ENCODE data around the gene TMEM116.
"Not testable (repeated sequence)": the region's sequence is repeated elsewhere in the genome, so short reads cannot be mapped to it uniquely, and the experiment has no call there.

Gene TMEM116

DNA sequence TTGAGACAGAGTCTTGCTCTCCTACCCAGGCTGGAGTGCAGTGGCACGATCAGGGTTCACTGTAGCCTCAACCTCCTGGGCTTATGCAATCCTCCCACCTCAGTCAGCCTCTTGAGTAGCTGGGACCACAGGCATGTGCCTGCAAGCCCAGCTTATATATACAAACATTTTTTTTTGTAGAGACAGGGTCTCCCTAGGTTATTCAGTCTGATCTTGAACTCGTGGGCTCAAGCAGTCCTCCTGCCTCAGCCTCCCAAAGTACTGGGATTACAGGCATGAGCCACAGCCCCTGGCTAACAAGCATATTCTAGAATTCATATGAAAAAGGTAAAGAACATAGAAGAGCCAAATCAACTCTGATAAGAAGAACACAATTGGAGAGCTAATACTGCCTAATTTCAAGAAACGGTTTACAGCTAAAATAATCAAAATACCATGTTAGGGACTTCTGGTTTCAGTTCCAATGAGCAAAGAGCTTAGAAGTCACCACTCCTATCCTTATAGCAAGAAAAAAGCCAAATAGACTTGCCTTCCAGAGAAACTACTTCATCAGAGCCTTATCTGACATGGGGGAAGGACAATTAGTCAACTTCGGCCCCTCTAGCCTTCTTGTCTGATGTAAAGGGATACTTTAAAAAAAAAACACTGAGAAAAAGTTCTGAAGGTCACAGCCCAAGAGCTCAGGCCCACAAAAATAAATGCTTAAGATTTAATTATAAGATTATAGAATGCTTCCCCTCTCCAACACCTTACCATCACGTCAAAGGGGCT lies 37.6 kb downstream of the TMEM116 start:
- DNase-seq: no peak

DNA sequence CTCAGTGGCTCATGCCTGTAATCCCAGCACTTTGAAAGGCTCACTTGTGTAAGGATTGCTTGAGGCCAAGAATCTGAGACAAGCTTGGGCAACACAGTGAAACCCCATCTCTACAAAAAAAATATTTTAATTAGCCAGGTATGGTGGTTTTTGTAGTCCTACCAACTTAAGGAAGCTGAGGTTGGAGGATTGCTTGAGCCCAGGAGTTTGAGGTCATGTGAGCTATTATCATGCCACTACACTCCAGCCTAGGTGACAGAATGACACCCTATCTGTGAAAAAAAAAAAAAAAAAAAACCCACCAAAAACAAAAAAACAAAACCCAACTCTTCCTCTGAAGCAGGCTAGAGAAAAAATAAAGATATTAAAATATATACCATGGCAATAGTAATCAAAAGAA lies 41.2 kb downstream of the TMEM116 start:
- no peak for DNase-seq

DNA sequence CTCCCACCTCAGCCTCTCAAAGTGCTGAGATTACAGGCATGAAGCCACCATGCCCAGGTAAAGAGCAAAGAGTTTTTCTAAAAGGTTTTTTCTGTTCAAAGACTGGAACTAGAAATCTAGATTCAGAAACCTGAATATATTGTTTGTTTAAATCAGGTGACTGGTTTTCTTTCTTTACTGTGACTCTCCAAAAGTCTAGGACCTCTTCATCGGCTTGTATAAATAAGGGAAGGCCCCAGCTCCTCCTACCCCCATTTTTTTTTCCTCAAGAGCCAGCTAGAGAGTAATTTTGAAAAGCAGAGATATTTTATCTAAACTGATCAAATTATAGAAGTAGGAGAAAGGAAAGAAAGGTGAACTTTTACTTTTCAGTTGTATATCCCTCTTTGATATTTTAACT lies 48.0 kb downstream of the TMEM116 start:
- DNase-seq: no peak

DNA sequence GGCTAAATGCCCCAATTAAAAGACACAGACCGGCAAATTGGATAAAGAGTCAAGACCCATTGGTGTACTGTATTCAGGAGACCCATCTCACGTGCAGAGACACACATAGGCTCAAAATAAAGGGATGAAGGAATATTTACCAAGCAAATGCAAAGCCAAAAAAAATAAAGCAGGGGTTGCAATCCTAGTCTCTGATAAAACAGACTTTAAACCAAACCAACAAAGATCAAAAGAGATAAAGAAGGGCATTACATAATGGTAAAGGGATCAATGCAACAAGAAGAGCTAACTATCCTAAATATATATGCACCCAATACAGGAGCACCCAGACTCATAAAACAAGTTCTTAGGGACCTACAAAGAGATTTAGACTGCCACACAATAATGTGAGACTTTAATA lies 53.4 kb downstream of the TMEM116 start:
- not testable (repeated sequence) for DNase-seq

DNA sequence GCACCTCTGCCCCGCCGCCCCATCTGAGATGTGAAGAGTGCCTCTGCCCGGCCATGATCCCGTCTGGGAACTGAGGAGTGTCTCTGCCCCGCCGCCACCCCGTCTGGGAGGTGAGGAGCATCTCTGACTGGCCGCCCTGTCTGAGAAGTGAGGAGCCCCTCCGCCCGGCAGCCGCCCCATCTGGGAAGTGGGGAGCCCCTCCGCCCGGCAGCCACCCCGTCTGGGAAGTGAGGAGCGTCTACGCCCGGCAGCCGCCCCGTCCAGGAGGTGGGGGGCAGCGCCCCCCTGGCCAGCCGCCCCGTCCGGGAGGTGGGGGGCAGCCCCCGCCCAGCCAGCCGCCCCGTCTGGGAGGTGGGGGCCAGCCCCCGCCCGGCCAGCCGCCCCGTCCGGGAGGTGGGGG lies 55.7 kb downstream of the TMEM116 start:
- not testable (repeated sequence) for DNase-seq

DNA sequence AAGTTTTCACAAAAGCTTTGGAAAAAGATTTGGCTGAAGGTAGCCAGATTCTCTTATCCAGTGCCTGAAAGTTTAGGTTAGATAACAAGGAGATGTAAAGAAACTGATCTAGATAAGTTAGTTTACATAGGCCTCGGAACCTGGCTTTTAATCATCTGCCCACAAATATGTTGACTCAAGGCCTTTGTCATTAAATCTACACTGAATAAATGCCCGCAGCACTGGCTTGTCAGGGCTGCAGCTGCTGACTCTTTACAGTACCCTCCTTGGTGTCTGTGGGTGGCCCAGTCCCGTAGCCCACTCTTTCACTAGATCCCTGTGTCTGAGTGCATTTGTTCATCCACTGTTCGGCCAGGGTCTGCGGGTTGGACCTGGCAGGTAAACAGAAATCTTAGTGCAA lies 58.0 kb downstream of the TMEM116 start:
- no peak for DNase-seq

DNA sequence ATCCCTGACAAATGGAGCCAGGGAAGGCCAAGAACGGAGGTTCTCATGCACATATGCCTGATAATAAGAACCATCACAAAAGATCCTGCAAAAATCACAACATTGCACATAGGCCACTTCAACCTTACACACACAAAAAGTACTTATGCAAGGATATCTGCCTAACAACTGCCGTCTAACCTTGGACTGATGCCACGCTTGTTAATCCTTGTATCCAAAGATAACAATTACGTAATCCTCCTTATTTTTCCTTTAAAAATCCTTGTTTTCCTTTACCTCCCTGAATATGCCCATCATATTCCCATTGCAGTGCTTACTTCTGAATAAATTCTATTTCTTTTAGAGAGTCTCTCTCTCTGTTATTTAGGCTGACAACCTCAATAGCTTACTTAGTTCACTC lies 59.5 kb downstream of the TMEM116 start:
- no peak for DNase-seq

DNA sequence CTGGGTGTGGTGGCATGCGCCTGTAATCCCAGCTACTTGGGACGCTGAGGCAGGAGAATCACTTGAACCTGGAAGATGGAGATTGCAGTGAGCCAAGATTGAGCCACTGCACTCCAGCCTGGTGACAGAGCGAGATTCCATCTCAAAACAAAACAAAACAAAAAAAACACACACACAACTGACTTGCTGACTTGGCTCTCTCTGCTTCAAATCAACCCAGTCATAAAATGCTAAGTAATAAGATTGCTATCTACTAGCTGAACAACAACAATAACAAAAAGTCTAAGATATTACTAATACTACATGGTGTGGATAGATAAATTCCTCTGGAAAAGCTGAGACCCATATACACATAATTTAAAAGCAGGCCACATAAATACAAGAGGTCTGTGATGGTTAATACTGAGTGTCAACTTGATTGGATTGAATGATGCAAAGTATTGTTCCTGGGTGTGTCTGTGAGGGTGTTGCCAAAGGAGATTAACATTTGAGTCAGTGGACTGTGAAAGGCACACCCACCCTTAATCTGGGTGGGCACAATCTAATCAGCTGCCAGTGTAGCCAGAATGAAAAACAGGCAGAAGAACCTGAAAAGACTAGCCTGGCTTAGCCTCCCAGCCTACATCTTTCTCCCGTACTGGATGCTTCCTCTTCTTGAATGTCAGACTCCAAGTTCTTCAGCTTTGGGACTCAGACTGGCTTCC lies 60.7 kb downstream of the TMEM116 start:
- not testable (repeated sequence) for DNase-seq

DNA sequence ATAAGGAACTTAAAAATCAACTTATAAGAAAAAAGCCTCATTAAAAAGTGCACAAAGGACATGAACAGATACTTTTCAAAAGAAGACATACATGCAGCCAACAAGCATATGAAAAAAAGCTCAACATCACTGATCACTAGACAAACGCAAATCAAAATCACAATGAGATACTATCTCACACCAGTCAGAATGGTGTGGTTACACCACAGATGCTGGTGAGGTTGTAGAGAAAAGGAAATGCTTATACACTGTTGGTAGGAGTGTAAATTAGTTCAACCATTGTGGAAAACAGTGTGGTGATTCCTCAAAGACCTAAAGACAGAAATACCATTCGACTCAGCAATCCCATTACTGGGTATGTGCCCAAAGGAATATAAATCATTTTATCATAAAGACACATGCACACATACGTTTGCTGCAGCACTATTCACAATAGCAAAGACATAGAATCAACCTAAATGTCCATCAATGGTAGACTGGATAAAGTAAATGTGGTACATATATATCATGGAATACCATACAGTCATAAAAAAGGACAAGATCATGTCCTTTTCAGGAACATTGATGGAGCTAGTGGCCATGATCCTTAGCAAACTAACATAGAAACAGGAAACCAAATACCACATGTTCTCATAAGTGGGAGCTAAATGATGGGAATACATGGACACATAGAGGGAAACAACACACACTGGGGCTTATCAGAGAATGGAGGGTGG lies 61.8 kb downstream of the TMEM116 start:
- not testable (repeated sequence) for DNase-seq

DNA sequence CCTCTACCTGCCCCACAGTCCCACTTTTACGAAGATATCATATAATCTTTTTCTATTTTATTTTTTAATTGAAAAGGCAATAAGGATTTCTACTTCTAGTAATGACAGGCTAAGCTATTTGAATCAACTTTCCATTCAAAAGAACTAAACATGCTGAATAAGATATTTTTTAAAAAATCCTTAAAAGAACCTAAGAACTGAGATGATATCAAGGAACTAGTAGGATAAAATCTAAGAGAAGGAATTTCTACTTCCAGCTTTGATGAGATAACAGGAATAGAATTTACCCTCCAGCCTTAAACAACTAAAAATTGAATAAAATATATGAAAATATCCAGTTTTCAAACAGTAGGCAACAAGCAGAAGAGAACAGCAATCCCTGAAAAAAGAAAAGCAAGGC lies 69.0 kb downstream of the TMEM116 start:
- DNase-seq: no peak

DNA sequence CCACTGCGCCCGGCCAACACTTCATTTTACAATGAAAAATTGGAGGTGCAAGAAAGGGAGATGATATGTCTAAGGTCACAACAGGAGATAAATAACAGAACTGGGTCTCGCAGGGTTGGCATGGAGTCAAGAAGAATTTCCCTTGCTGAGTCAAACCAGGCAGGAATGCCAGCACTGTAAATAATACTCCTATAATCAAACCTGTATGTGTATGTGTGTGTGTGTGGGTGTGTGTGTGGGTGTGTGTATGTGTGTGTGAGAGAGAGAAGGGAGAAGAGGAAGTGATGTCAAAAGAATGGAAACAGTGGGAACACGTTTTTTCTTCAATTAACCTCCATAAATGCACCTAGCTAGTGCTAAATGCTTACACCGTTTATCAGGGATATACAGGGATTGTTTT lies 70.4 kb downstream of the TMEM116 start:
- DNase-seq: no peak

DNA sequence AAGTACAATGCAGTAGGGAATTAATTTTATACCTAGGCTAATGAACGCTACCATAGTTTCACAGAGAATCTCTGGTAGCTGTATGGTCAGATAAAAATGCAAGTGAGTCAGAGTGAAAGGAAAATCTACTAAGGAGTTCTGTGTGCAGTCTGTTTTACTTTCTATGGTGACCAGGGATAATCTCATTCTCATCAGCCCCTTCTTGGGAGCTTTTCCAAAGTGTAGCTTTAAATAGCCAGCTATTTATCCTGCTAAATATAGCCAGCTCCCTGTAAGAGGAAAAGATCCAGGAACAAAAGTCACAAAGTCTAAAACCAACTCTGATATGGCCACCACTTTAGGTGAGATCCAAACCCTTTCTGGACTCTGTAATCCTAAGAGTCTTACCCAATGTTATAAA lies 75.5 kb downstream of the TMEM116 start:
- DNase-seq: no peak

DNA sequence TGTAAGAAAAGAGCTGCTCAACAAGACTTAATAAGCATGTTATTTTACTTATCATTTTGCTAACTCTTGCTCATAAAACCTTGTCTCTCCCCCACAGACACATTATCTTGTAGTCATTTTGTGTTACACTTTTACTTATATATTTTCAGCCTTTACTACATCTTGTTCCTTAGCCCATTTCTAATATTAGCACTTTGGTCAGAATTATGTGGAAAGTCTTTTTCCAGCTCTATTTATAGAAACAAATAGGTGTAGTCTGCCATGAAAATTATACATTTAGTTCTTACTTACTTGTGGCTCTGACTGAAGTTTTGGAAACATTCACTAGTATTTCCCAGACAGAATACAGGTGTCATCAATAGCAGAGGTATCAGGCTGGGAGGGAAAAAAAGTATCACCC lies 76.1 kb downstream of the TMEM116 start:
- no peak for DNase-seq

DNA sequence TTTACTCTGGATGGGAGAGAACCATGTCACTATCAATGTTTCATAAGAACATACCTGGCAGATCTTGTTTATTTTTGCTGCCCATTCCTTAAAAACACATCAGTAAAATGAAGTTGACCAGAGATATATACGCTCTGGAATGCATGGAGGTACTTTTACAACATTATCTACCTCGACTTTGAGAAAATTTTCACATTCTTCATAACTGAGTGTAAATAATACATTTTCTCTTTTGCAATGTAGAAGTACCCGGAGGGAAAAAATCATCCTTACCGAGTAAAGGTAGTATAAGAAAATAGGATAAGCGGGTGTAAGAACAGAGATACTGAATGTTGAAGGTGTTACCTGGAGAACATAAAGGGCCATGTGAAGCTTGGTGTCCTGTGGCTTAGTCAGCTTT lies 80.7 kb downstream of the TMEM116 start:
- DNase-seq: no peak

DNA sequence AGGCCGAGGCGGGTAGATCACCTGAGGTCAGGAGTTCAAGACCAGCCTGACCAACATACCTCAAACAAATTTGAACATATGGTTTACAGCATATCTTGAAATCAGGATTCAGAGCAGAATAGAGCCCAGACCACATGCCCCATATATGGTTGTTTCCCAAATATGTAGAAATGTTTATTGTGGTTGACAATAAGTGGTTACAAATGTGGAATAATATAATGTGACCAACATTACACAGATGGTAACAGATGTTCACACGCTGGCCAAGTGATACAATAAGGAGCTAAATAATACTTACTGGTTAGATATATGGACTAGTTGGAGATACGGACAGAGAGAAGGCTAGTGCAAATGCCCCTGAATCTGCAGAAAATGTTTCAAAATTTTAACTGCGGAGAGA lies 85.6 kb downstream of the TMEM116 start:
- no peak for DNase-seq

DNA sequence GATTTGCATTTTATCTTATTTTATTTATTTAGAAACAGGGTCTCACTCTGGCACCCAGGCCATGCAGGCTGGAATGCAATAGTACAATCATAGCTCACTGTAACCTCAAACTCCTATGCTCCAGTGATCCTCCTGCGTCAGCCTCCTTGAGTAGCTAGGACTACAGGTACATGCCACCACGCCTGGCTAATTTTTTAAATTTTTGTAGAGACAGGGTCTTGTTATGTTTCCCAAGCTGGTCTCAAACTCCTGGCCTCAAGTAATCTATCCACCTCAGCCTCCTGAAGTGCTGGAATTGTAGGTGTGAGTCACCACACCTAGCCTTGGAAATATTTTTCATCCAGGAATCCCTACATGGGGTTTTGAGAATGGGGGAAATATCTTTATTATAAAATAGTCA lies 86.3 kb downstream of the TMEM116 start:
- no peak for DNase-seq

DNA sequence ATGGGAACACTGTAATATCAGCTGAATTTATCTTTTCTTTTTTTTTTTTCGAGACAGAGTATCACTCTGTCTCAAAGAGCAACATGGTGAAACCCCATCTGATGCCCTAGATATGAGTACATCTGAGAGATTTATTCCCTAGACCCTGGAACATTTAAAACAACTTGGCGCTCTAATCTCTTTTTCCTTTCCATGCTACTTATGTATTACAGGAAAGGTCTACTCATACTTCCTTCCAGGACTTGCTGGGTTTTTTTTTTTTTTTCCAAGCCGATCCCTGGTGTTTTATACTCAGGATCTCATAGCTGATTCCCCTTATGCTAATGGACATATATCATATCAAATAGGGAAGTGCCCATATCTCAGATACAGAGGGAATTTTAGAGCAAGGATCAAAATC lies 87.8 kb downstream of the TMEM116 start:
- DNase-seq: no peak

DNA sequence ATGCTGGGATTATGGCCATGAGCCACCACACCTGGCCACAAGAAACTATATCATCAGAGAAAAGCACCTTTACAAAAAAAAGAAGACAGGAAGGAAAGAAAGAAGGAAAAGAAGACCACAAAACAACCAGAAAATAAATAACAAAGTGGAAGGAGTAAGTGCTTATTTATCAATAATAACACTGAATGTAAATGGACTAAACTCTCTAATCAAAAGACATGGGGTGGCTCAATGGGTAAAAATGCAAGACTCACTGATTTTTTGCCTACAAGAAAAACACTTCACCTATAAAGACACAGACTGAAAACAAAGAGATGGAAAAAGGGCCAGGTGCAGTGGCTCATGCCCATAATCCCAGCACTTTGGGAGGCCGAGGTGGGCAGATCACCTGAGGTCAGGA lies 105.2 kb downstream of the TMEM116 start:
- DNase-seq: no peak

DNA sequence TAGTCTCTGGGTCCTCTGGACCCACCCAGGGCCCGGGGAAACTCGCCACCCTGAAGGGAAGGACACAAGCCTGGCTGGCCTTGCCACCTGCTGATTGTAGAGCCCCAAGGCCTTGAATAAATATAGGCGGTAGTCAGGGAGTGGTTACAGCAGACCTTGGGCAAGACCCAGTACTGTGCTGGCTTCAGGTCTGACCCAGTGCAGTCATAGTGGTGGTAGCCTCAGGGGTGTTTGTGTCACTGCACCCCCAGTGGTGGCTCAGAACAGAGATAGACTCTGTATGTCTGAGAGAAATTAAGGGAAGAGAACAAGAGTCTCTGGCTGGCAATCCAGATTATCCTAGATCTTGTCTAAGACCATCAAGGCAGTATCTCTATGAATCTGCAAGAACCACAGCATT lies 107.5 kb downstream of the TMEM116 start:
- DNase-seq: no peak

DNA sequence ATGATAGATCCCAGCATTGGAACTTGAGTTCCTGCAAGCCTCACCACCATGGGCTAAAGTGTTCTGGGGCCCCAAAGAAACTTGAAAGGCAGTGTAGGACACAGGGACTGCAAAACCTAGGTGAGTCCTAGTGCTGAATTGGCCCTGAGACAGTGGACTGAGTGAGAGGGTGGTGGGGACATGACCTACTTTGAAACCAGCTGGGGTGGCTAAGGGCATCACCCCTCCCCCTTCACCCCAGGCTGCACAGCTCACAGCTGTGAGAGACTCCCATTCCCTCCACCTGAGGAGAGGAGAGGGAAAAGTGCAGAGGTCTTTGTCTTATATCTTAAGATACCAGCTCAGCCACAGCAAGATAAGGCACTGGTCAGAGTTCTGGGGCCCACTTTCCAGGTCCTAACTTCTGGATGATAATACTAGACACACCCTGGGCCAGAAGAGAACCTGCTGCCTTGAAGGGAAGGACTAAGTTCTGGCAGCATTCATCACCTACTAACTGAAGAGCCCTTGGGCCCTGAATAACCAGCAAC lies 108.5 kb downstream of the TMEM116 start:
- no peak for DNase-seq

DNA sequence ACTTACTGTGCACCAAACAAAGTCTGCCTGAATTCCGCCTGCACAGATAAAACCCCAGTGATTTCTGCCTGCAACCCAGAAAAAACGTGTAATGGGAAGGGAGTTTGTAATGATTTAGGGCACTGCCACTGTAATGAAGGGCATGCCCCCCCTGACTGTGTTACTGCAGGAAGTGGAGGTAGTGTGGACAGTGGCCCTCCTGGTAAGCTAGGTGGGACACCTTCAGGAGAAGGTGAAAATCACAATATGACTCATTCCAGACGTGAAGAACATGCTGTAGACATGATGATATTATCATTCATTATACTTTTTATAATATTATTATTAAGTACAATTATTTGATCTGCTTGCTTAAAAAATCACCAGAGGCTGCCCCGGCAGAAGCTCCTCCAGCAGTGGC lies 111.8 kb downstream of the TMEM116 start:
- no peak for DNase-seq

DNA sequence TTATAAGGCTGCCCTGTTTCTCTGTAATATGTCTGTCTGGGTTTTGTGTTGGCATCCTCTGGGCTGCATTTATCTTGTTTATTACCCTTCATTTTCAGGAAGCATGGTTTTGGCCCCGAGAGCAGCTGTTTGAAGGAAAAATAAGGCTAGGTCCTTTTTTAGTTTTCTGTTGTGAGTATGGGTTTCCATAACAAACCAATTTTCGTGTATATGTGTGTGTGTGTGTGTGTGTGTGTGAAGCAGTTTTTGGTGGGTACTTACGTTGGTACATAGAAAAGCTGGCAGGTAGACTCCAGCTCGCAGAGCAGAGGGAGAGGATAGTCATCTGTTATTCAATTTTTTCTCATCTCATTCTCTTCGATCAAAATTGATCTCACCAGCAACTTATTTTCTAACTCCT lies 118.4 kb downstream of the TMEM116 start:
- no peak for DNase-seq

DNA sequence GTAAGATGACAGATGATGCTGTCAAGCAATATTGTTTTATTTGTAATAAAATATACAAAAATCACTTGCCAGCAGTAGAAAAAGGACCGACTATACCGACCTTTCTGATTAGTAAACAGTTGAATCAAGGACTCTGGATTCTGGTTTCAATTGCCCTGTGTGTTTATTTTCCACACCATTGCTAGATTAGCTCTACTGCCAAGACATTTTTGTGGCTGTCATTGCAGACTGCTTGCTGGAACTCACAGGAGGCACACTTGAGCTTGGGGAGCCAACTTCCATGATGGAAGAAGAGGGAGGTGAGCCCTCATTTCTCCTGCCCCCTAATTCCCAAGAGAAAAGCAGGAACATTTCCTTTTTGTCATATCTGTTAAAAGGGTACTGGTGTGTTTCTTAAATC lies 119.7 kb downstream of the TMEM116 start:
- no peak for DNase-seq
